ENCODE results near the gene PWP2.
"Not testable (repeated sequence)": the region's sequence is repeated elsewhere in the genome, so short reads cannot be mapped to it uniquely, and the experiment has no call there.

- not testable (repeated sequence) for TF ChIP-seq CTCF (IDR thresholded peaks at IDR 0.05; ENCODE audit: insufficient read depth, low read length); POLR2AphosphoS5 (IDR thresholded peaks at IDR 0.05; ENCODE audit: low read depth); GABPA (IDR thresholded peaks at IDR 0.05; ENCODE audit: low read depth); REST (IDR thresholded peaks at IDR 0.05; ENCODE audit: insufficient replicate concordance, low read depth)
Measured at GRCh38 chr21:44167527-44167926, 60.3 kb downstream of the PWP2 start.
